IMR-90 (cell line): Measurements from ENCODE around the gene USP24. TPM values are rescaled to one million over a fixed set of nuclear protein-coding genes. Genes with fewer than 3 reads are reported as not detected.
A peak's percentile ranks its signal among the peaks of the same experiment; 100 is the strongest.

Experiments
- ATAC-seq: fragments of 200-7000 bp; cut with Tn5 transposase; 2 replicates; pipeline ENCODE4 v1.9.1; 2020; ENCODE audit warnings: low read depth, mild to moderate bottlenecking, moderate library complexity
- BruUV-seq: library from RNA; stranded (reverse); fragments of 400-500 nt; replicated peaks from 2 replicates; lab custom pipeline; 2021; lab: Mats Ljungman, UMichigan
- CTCF ChIA-PET: fragments of 300-600 bp; formaldehyde crosslinking; extraction: SDS; loops from one replicate; lab custom pipeline; 2021; ENCODE audit warnings: antibody characterized with exemption; lab: Yijun Ruan, JAX
- POLR2A ChIA-PET: fragments of 300-600 bp; sonication (Branson Sonifier 250); formaldehyde crosslinking; loops from one replicate; lab custom pipeline; 2022; ENCODE audit warnings: antibody characterized with exemption; ENCODE audit not compliant: unreplicated experiment; lab: Charles Lee
- DNase-seq: peaks from one replicate; pipeline ENCODE4 v3.0.0; 2013
- H2AFZ ChIP-seq: replicated peaks from 2 replicates; pipeline ENCODE3; 2013; ENCODE audit warnings: low read length, mild to moderate bottlenecking; ENCODE audit not compliant: poor library complexity
- H2AK5ac ChIP-seq: 2 replicates; pipeline ENCODE4 v1.6.1; 2013; ENCODE audit warnings: low read depth, low read length, inconsistent platforms
- H2AK9ac ChIP-seq: replicated peaks from 2 replicates; pipeline ENCODE3; 2013; ENCODE audit warnings: mild to moderate bottlenecking, low read depth, low read length, moderate library complexity; ENCODE audit not compliant: poor library complexity
- H2BK120ac ChIP-seq: 2 replicates; pipeline ENCODE4 v1.6.1; 2013; ENCODE audit warnings: low read depth, low read length, inconsistent platforms
- H2BK15ac ChIP-seq: 3 replicates; pipeline ENCODE4 v1.6.1; 2013; ENCODE audit warnings: low read depth, low read length, inconsistent platforms
- H2BK20ac ChIP-seq: 2 replicates; pipeline ENCODE4 v1.6.1; 2013; ENCODE audit warnings: low read depth, mild to moderate bottlenecking, inconsistent platforms, low read length, moderate library complexity
- H2BK5ac ChIP-seq: 2 replicates; pipeline ENCODE4 v1.6.1; 2013; ENCODE audit warnings: mild to moderate bottlenecking, low read depth, low read length, inconsistent platforms; ENCODE audit not compliant: poor library complexity, severe bottlenecking
- H3K14ac ChIP-seq: replicated peaks from 2 replicates; pipeline ENCODE4 v1.6.1; 2013; ENCODE audit warnings: low read depth, low read length, inconsistent platforms
- H3K18ac ChIP-seq: 2 replicates; pipeline ENCODE4 v1.6.1; 2013; ENCODE audit warnings: low read depth, low read length, control low read depth
- H3K23ac ChIP-seq: 2 replicates; pipeline ENCODE4 v1.6.1; 2013; ENCODE audit warnings: low read depth, low read length, inconsistent platforms
- H3K27ac ChIP-seq: 2 replicates; pipeline ENCODE4 v1.5.1; 2013; ENCODE audit warnings: mild to moderate bottlenecking, control low read depth, low read length; ENCODE audit not compliant: insufficient read depth
- H3K27me3 ChIP-seq: 2 replicates; pipeline ENCODE4 v1.6.1; 2013; ENCODE audit warnings: low read length; ENCODE audit not compliant: control insufficient read depth, insufficient read depth
- H3K36me3 ChIP-seq: 2 replicates; pipeline ENCODE4 v1.6.1; 2013; ENCODE audit warnings: low read length, mixed read lengths; ENCODE audit not compliant: control insufficient read depth, insufficient read depth
- H3K4ac ChIP-seq: 2 replicates; pipeline ENCODE4 v1.6.1; 2013; ENCODE audit warnings: low read depth, low read length, inconsistent platforms
- H3K4me1 ChIP-seq: 2 replicates; pipeline ENCODE4 v1.6.1; 2013; ENCODE audit warnings: low read length, mixed read lengths; ENCODE audit not compliant: control insufficient read depth, insufficient read depth
- H3K4me2 ChIP-seq: 2 replicates; pipeline ENCODE4 v1.6.1; 2013; ENCODE audit warnings: low read depth, mild to moderate bottlenecking, control low read depth, low read length, moderate library complexity
- H3K4me3 ChIP-seq: 2 replicates; pipeline ENCODE4 v1.5.1; 2013; ENCODE audit warnings: low read depth, mild to moderate bottlenecking, control low read depth, low read length, moderate library complexity; ENCODE audit not compliant: insufficient read depth
- H3K56ac ChIP-seq: 2 replicates; pipeline ENCODE4 v1.6.1; 2013; ENCODE audit warnings: low read length, inconsistent platforms; ENCODE audit not compliant: insufficient read depth; ENCODE audit errors: extremely low read depth
- H3K79me1 ChIP-seq, 2 experiments: 2 replicates each; pipeline ENCODE4 v1.6.1; 2013; ENCODE audit warnings: low read length in 2 of 2, inconsistent platforms in 1 of 2, low read depth in 1 of 2
- H3K9ac ChIP-seq: 2 replicates; pipeline ENCODE4 v1.6.1; 2013; ENCODE audit warnings: low read depth, low read length, control low read depth
- H3K9me1 ChIP-seq: 2 replicates; pipeline ENCODE4 v1.6.1; 2013; ENCODE audit warnings: low read length, inconsistent platforms; ENCODE audit not compliant: insufficient read depth
- H3K9me3 ChIP-seq: 2 replicates; pipeline ENCODE4 v1.6.1; 2013; ENCODE audit warnings: low read length; ENCODE audit not compliant: control insufficient read depth, insufficient read depth
- H4K20me1 ChIP-seq: 2 replicates; pipeline ENCODE4 v1.6.1; 2013; ENCODE audit warnings: low read length, inconsistent platforms; ENCODE audit not compliant: insufficient read depth
- H4K5ac ChIP-seq: 2 replicates; pipeline ENCODE4 v1.6.1; 2013; ENCODE audit warnings: mild to moderate bottlenecking, low read depth, low read length, control low read depth
- H4K8ac ChIP-seq, 2 experiments: 2 replicates each; pipeline ENCODE4 v1.6.1; 2013; ENCODE audit warnings: low read depth in 2 of 2, low read length in 2 of 2, control low read depth in 1 of 2, inconsistent platforms in 1 of 2
- H4K91ac ChIP-seq: 2 replicates; pipeline ENCODE4 v1.6.1; 2013; ENCODE audit warnings: low read depth, low read length, inconsistent platforms; ENCODE audit not compliant: insufficient read depth
- BHLHE40 ChIP-seq: fragments of 150-350 bp; IDR thresholded peaks from 2 replicates; pipeline ENCODE4 v1.6.1; 2016; ENCODE audit warnings: mild to moderate bottlenecking, low read depth, low read length
- CEBPB ChIP-seq: IDR thresholded peaks from 2 replicates; pipeline ENCODE4 v1.6.1; 2012; ENCODE audit warnings: low read depth, low read length, improper control_type of control experiment
- CHD1 ChIP-seq: IDR thresholded peaks from 2 replicates; pipeline ENCODE4 v1.6.1; 2012; ENCODE audit warnings: low read depth, low read length, improper control_type of control experiment
- FOS ChIP-seq: fragments of 150-350 bp; IDR thresholded peaks from 2 replicates; pipeline ENCODE4 v1.6.1; 2016; ENCODE audit warnings: low read depth, low read length
- MAZ ChIP-seq: IDR thresholded peaks from 2 replicates; pipeline ENCODE4 v1.6.1; 2012; ENCODE audit warnings: low read depth, mild to moderate bottlenecking, low read length, improper control_type of control experiment, moderate library complexity, borderline replicate concordance
- MXI1 ChIP-seq: IDR thresholded peaks from 2 replicates; pipeline ENCODE4 v1.6.1; 2012; ENCODE audit warnings: low read depth, mild to moderate bottlenecking, low read length, moderate library complexity, borderline replicate concordance
- NFE2L2 ChIP-seq: fragments of 150-350 bp; IDR thresholded peaks from 2 replicates; pipeline ENCODE4 v1.6.1; 2016; ENCODE audit warnings: low read depth, mild to moderate bottlenecking, low read length
- POLR2A ChIP-seq: IDR thresholded peaks from 2 replicates; pipeline ENCODE4 v1.6.1; 2012; ENCODE audit warnings: mild to moderate bottlenecking, low read depth, low read length
- RCOR1 ChIP-seq: IDR thresholded peaks from 2 replicates; pipeline ENCODE4 v1.6.1; 2012; ENCODE audit warnings: mild to moderate bottlenecking, low read length, improper control_type of control experiment; ENCODE audit not compliant: insufficient replicate concordance
- RFX5 ChIP-seq: IDR thresholded peaks from 2 replicates; pipeline ENCODE4 v1.8.0; 2012; ENCODE audit warnings: low read depth, mild to moderate bottlenecking, low read length, moderate library complexity
- SMC3 ChIP-seq: fragments of 150-350 bp; IDR thresholded peaks from 2 replicates; pipeline ENCODE4 v1.6.1; 2016; ENCODE audit warnings: low read depth, mild to moderate bottlenecking, antibody characterized with exemption, low read length, moderate library complexity
- WGBS, 2 experiments: methylation state at CpG; one replicate each; pipeline versions ENCODE4 v1.1.5 to v1.1.7; 2013; ENCODE audit warnings: missing lambda C conversion rate in 2 of 2; ENCODE audit not compliant: insufficient read length in 1 of 2; ENCODE audit errors: extremely low coverage in 2 of 2; 5-methylcytosine and 5-hydroxymethylcytosine counted together
- dilution Hi-C: fragments of 300-500 bp; cut with HindIII; formaldehyde crosslinking; loops from one replicate; pipeline ENCODE4 v1.14.3; 2018; ENCODE audit warnings: low sequenced_read_pairs; ENCODE audit not compliant: unreplicated experiment
- in situ Hi-C: fragments of 300-500 bp; cut with MboI; formaldehyde crosslinking; loops from 3 replicates; pipeline ENCODE4 v1.14.3; 2019; ENCODE audit warnings: low sequenced_read_pairs, inconsistent platforms, mixed read lengths
- intact Hi-C: fragments of 100-400 bp; cut with micrococcal nuclease; formaldehyde crosslinking; loops from 2 replicates; pipeline ENCODE4 v1.10.0; 2022
- polyA plus RNA-seq, 3 experiments: library from polyadenylated mRNA; depleted of rRNA; stranded (reverse); fragments of >200 nt; gene quantifications; 2 replicates each; pipeline ENCODE4 v1.2.3, GENCODE V29; 2012; ENCODE audit warnings: low replicate concordance in 1 of 3
- total RNA-seq: library from RNA; depleted of rRNA; stranded (reverse); fragments of >200 nt; gene quantifications from 2 replicates; pipeline ENCODE4 v1.2.3, GENCODE V29; 2012
- TF ChIP-seq, protein P1 (sequence below): fragments of 150-350 bp; IDR thresholded peaks from 2 replicates; pipeline ENCODE4 v1.6.1; 2016; ENCODE audit warnings: low read depth, mild to moderate bottlenecking, low read length, moderate library complexity, borderline replicate concordance
- TF ChIP-seq, protein P2 (sequence below): conservative IDR thresholded peaks from 2 replicates; pipeline ENCODE4 v1.5.1; 2012; ENCODE audit warnings: mild to moderate bottlenecking, low read depth, low read length, improper control_type of control experiment

USP24 gene
- total and polyA plus RNA-seq, 2 of the 4 experiments (the other 2 are of a cell fraction), result 8.4 to 36.7 TPM

DNA sequence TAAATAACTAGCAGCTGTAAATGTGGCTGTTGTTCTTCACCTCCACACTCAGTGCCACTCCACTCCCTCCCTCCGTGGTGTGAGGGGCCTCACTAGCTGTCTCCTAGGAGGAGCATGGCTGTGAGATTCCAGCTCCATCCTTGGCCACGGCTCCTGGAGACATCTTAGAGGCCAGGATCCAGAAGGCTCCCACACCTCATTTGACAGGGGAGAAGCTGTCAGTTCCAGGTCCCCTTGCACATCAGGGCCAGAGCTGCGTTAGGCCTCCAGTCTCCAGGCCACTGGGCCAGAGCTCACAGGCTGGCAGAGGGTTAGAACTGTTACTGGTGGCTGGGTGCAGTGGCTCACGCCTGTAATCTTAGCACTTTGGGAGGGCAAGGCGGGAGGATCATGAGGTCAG, 160.8 kb downstream of the USP24 start:
- H2BK5ac ChIP-seq, result no peak overlapping the region
- H3K18ac ChIP-seq, result no peak overlapping the region
- DNase-seq (no peak), ATAC-seq (no peak)
- no peak overlapping the region for H3K27ac ChIP-seq
- H3K4ac ChIP-seq, result no peak overlapping the region
- no peak overlapping the region for H2BK120ac ChIP-seq
- no peak overlapping the region for H3K4me2 ChIP-seq
- POLR2A ChIA-PET, result no interaction called here
- H3K4me1 ChIP-seq, result no peaks in the 10 kb centered on the region
- H4K8ac ChIP-seq, result no peak overlapping the region
- H3K36me3 ChIP-seq, result no peaks in the 10 kb centered on the region
- H3K9ac ChIP-seq, result no peak overlapping the region
- CTCF ChIA-PET, result no interaction called here
- no peak overlapping the region for H4K5ac ChIP-seq
- no peak overlapping the region for H4K91ac ChIP-seq
- H2AK5ac ChIP-seq, result no peak overlapping the region
- H3K56ac ChIP-seq, result no peak overlapping the region
- no peaks in the 10 kb centered on the region for H4K20me1 ChIP-seq
- no peak overlapping the region for H3K23ac ChIP-seq
- H2BK20ac ChIP-seq, result no peak overlapping the region
- peak overlapping the region; percentile 28 for H2AK9ac ChIP-seq
- WGBS, 2 experiments, result 88% methylated on average over 1 of the region's 5 CpGs; no CpG with 5 or more reads in 1 of the 2 experiments
- no peaks in the 10 kb centered on the region for H3K79me1 ChIP-seq
- no peaks in the 10 kb centered on the region for H3K9me1 ChIP-seq
- no peak overlapping the region for H3K14ac ChIP-seq
- H3K27me3 ChIP-seq, result peaks cover 23% of the 10 kb centered on the region; the same call in 1 of the 2 replicates
- BruUV-seq, result no TSS peak
- H2AFZ ChIP-seq, result no peak overlapping the region
- no peak for TF ChIP-seq BHLHE40
- TF ChIP-seq, protein P1, sequence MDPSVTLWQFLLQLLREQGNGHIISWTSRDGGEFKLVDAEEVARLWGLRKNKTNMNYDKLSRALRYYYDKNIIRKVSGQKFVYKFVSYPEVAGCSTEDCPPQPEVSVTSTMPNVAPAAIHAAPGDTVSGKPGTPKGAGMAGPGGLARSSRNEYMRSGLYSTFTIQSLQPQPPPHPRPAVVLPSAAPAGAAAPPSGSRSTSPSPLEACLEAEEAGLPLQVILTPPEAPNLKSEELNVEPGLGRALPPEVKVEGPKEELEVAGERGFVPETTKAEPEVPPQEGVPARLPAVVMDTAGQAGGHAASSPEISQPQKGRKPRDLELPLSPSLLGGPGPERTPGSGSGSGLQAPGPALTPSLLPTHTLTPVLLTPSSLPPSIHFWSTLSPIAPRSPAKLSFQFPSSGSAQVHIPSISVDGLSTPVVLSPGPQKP, result no peak
- TF ChIP-seq NFE2L2, result no peak
- TF ChIP-seq CEBPB, result no peak
- TF ChIP-seq MXI1, result no peak
- TF ChIP-seq, protein P2, sequence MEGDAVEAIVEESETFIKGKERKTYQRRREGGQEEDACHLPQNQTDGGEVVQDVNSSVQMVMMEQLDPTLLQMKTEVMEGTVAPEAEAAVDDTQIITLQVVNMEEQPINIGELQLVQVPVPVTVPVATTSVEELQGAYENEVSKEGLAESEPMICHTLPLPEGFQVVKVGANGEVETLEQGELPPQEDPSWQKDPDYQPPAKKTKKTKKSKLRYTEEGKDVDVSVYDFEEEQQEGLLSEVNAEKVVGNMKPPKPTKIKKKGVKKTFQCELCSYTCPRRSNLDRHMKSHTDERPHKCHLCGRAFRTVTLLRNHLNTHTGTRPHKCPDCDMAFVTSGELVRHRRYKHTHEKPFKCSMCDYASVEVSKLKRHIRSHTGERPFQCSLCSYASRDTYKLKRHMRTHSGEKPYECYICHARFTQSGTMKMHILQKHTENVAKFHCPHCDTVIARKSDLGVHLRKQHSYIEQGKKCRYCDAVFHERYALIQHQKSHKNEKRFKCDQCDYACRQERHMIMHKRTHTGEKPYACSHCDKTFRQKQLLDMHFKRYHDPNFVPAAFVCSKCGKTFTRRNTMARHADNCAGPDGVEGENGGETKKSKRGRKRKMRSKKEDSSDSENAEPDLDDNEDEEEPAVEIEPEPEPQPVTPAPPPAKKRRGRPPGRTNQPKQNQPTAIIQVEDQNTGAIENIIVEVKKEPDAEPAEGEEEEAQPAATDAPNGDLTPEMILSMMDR, result no peak
- no peak for TF ChIP-seq MAZ
- no peak for TF ChIP-seq RFX5
- TF ChIP-seq CHD1, result no peak
- TF ChIP-seq POLR2A, result no peak
- no peak for TF ChIP-seq SMC3
- no peak for TF ChIP-seq FOS
- TF ChIP-seq RCOR1, result no peak
- H3K4me3 ChIP-seq, result no peak overlapping the region
- H2BK15ac ChIP-seq, result no peak overlapping the region
- no peaks in the 10 kb centered on the region for H3K9me3 ChIP-seq
- dilution Hi-C loops, result no loop called here
- in situ Hi-C loops, result no loop called here
- intact Hi-C loops, result no loop called here
